Hepatocyte (in vitro differentiated cells): ENCODE data around the gene OBSCN.

Source experiments
- CTCF ChIP-seq: fragments of 200-600 bp; sonication (generic); IDR thresholded peaks from 2 replicates; pipeline ENCODE4 v1.5.1; 2016; ENCODE audit warnings: antibody characterized with exemption, mild to moderate bottlenecking; ENCODE audit not compliant: poor library complexity
- EZH2 ChIP-seq: fragments of 200-600 bp; sonication (generic); IDR thresholded peaks from 2 replicates; pipeline ENCODE4 v1.6.1; 2016; ENCODE audit warnings: antibody characterized with exemption, mild to moderate bottlenecking, borderline replicate concordance
- EZH2phosphoT487 ChIP-seq: fragments of 200-600 bp; sonication (generic); IDR thresholded peaks from one replicate; pipeline ENCODE4 v1.6.1; 2018; ENCODE audit warnings: antibody characterized with exemption, mild to moderate bottlenecking, low read depth, moderate library complexity; ENCODE audit not compliant: unreplicated experiment, severe bottlenecking

GRCh38 chr1:228383773-228384172 lies 175.9 kb downstream of the OBSCN start:
- no peak for TF ChIP-seq CTCF
- no peak for TF ChIP-seq EZH2
- TF ChIP-seq EZH2phosphoT487, result no peak
